Retinal pigment epithelial cell (primary cell): Measurements from ENCODE around the gene DCTN4.
A peak's percentile ranks its signal among the peaks of the same experiment; 100 is the strongest.

Experiments used
- DNase-seq: peaks from one replicate; pipeline ENCODE4 v3.0.0-alpha.2; 2010; ENCODE audit warnings: low read depth
- H3K4me3 ChIP-seq: 2 replicates; pipeline ENCODE4 v1.5.1; 2011; ENCODE audit warnings: mild to moderate bottlenecking, low read length, control low read depth, moderate library complexity
- CTCF ChIP-seq: conservative IDR thresholded peaks from 2 replicates; pipeline ENCODE4 v1.5.1; 2011; ENCODE audit warnings: low read depth, low read length, control low read depth, inconsistent platforms

Gene DCTN4

GRCh38 chr5:150778088-150778516 lies 19.3 kb upstream of the DCTN4 start:
- no peak for DNase-seq
- H3K4me3 ChIP-seq, result peak overlapping the region; percentile 83
- no peak for TF ChIP-seq CTCF

- no peak for DNase-seq
- TF ChIP-seq CTCF, result no peak
- no peak overlapping the region for H3K4me3 ChIP-seq
Measured at GRCh38 chr5:150777685-150778084, 18.9 kb upstream of the DCTN4 start.

- DNase-seq, result peak; percentile 48
- no peak overlapping the region for H3K4me3 ChIP-seq
- no peak for TF ChIP-seq CTCF
Measured at GRCh38 chr5:150774145-150774544, 15.3 kb upstream of the DCTN4 start.

GRCh38 chr5:150771034-150771795 lies 12.4 kb upstream of the DCTN4 start:
- no peak for DNase-seq
- H3K4me3 ChIP-seq, result no peak overlapping the region
- no peak for TF ChIP-seq CTCF

GRCh38 chr5:150766251-150766650 lies 7.4 kb upstream of the DCTN4 start:
- DNase-seq, result no peak
- H3K4me3 ChIP-seq, result no peak overlapping the region
- no peak for TF ChIP-seq CTCF

GRCh38 chr5:150765799-150766169 lies 7.0 kb upstream of the DCTN4 start:
- no peak overlapping the region for H3K4me3 ChIP-seq
- no peak for DNase-seq
- TF ChIP-seq CTCF, result no peak
